K562 (cell line): ENCODE data around the gene VAT1L. TPM values are rescaled to one million over a fixed set of nuclear protein-coding genes. Genes with fewer than 3 reads are reported as not detected.

Source experiments
- ATAC-seq: fragments of 200-7000 bp; cut with Tn5 transposase; 3 replicates; pipeline ENCODE4 v1.9.1; 2020; ENCODE audit warnings: moderate library complexity
- BruUV-seq: library from RNA; stranded (reverse); fragments of 400-500 nt; replicated peaks from 2 replicates; lab custom pipeline; 2021; lab: Mats Ljungman, UMichigan
- CTCF ChIA-PET: fragments of 300-600 bp; formaldehyde crosslinking; extraction: SDS; loops from one replicate; lab custom pipeline; 2021; ENCODE audit warnings: low intra/inter-chr PET ratio; lab: Yijun Ruan, JAX
- POLR2A ChIA-PET: fragments of 300-600, 350-650 bp; sonication (Branson Sonifier 250); formaldehyde crosslinking; extraction: SDS; loops from one replicate; lab custom pipeline; 2021; ENCODE audit warnings: antibody characterized with exemption, inconsistent platforms; lab: Yijun Ruan, JAX
- DNase-seq, 4 experiments: peaks; one replicate each; pipeline versions ENCODE4 v3.0.0 to v3.0.0-alpha.2; 2011 to 2018; ENCODE audit warnings: low spot score in 3 of 4, mixed read lengths in 3 of 4; ENCODE audit errors: extremely low read depth in 1 of 4
- FAIRE-seq: peaks from 2 replicates; lab custom pipeline; 2011; peaks lifted over from hg19 to GRCh38; lab: Jason Lieb, UNC
- H2AFZ ChIP-seq: 2 replicates; pipeline ENCODE4 v1.6.0; 2011; ENCODE audit warnings: low read depth, low read length, control low read depth, inconsistent platforms
- H3K27ac ChIP-seq: fragments of 200-600 bp; 3 replicates; pipeline ENCODE4 v1.8.0; 2011; ENCODE audit warnings: low read depth, mild to moderate bottlenecking, control low read depth, inconsistent platforms, low read length, moderate library complexity, mixed read lengths; ENCODE audit errors: extremely low read depth
- H3K27me3 ChIP-seq, 2 experiments: fragments of 300-600 bp in 1 of 2; 2 replicates in 1 of 2; 3 replicates in 1 of 2; pipeline versions ENCODE4 v1.6.0 to v1.8.0; 2011; ENCODE audit warnings: inconsistent platforms in 2 of 2, low read length in 2 of 2, mild to moderate bottlenecking in 1 of 2, mixed read lengths in 1 of 2, moderate library complexity in 1 of 2; ENCODE audit not compliant: control insufficient read depth in 2 of 2, insufficient read depth in 2 of 2
- H3K36me3 ChIP-seq: fragments of 300-600 bp; 3 replicates; pipeline ENCODE4 v1.8.0; 2011; ENCODE audit warnings: mild to moderate bottlenecking, low read length, inconsistent platforms; ENCODE audit not compliant: control insufficient read depth, insufficient read depth
- H3K4me1 ChIP-seq, 2 experiments: fragments of 200-600 bp in 1 of 2; replicated peaks in 1 of 2; 2 replicates in 1 of 2; 3 replicates in 1 of 2; pipeline versions ENCODE4 v1.5.1 to v1.8.0; 2011; ENCODE audit warnings: inconsistent platforms in 2 of 2, low read length in 2 of 2, mild to moderate bottlenecking in 1 of 2, mixed read lengths in 1 of 2, moderate library complexity in 1 of 2; ENCODE audit not compliant: control insufficient read depth in 2 of 2, insufficient read depth in 2 of 2
- H3K4me2 ChIP-seq: 2 replicates; pipeline ENCODE4 v1.6.1; 2011; ENCODE audit warnings: low read length, control low read depth, inconsistent platforms, mixed read lengths; ENCODE audit not compliant: insufficient read depth
- H3K4me3 ChIP-seq: fragments of 200-600 bp; sonication (generic), shearing (Covaris generic); 2 replicates; pipeline ENCODE4 v1.5.1; 2016; ENCODE audit warnings: control low read depth, inconsistent platforms
- H3K79me2 ChIP-seq: fragments of 200-600 bp; 3 replicates; pipeline ENCODE4 v1.8.0; 2011; ENCODE audit warnings: low read length, inconsistent platforms; ENCODE audit not compliant: control insufficient read depth, insufficient read depth
- H3K9ac ChIP-seq, 2 experiments: 2 replicates each; pipeline versions ENCODE4 v1.6.0 to v1.6.1; 2011; ENCODE audit warnings: low read depth in 2 of 2, low read length in 2 of 2, control low read depth in 1 of 2, inconsistent platforms in 1 of 2, mild to moderate bottlenecking in 1 of 2, mixed read lengths in 1 of 2; ENCODE audit not compliant: insufficient read depth in 1 of 2
- H3K9me1 ChIP-seq: one replicate; pipeline ENCODE4 v1.6.0; 2011; ENCODE audit warnings: inconsistent platforms, mild to moderate bottlenecking, low read length, moderate library complexity; ENCODE audit not compliant: control insufficient read depth, insufficient read depth
- H3K9me3 ChIP-seq: replicated peaks from 2 replicates; pipeline ENCODE4 v1.5.1; 2011; ENCODE audit warnings: low read depth, low read length, inconsistent platforms; ENCODE audit not compliant: control insufficient read depth, insufficient read depth
- H4K20me1 ChIP-seq: replicated peaks from 2 replicates; pipeline ENCODE4 v1.6.1; 2011; ENCODE audit warnings: low read length, inconsistent platforms, mixed read lengths; ENCODE audit not compliant: control insufficient read depth, insufficient read depth
- ELF4 ChIP-seq: fragments of 450-650 bp; formaldehyde crosslinking; IDR thresholded peaks from 2 replicates; pipeline ENCODE4 v1.4.0; 2022; ENCODE audit warnings: missing genetic modification characterization
- MBD2 ChIP-seq: sonication (generic); IDR thresholded peaks from 2 replicates; pipeline ENCODE4 v1.6.1; 2016; ENCODE audit warnings: low read depth, borderline replicate concordance
- SRSF7 ChIP-seq: fragments of 200-400 bp; formaldehyde crosslinking; optimal IDR thresholded peaks from 2 replicates; pipeline ENCODE3; 2017; ENCODE audit warnings: mild to moderate bottlenecking, low read depth, low read length
- TCF7L2 ChIP-seq: fragments of 150-350 bp; IDR thresholded peaks from 2 replicates; pipeline ENCODE4 v1.6.1; 2016; ENCODE audit warnings: low read depth, mild to moderate bottlenecking, low read length, moderate library complexity
- ZNF384 ChIP-seq: IDR thresholded peaks from 2 replicates; pipeline ENCODE4 v1.6.1; 2012; ENCODE audit warnings: low read depth, low read length, improper control_type of control experiment
- ZNF57 ChIP-seq: fragments of 450-650 bp; formaldehyde crosslinking; IDR thresholded peaks from 2 replicates; pipeline ENCODE4 v1.4.0; 2020; ENCODE audit warnings: mild to moderate bottlenecking, moderate library complexity
- WGBS: fragments of 100-300 bp; shearing (Covaris generic); methylation state at CpG from one replicate; pipeline ENCODE4 v1.1.6; 2016; ENCODE audit warnings: low coverage, mixed read lengths; ENCODE audit not compliant: insufficient coverage; ENCODE audit errors: missing lambda C conversion rate; 5-methylcytosine and 5-hydroxymethylcytosine counted together
- in situ Hi-C: fragments of 300-500 bp; cut with MboI; formaldehyde crosslinking; loops from 4 replicates; pipeline ENCODE4 v1.15.0; 2018; ENCODE audit warnings: inconsistent platforms, mixed read lengths
- intact Hi-C: fragments of 100-400 bp; cut with micrococcal nuclease; formaldehyde crosslinking; loops from 2 replicates; pipeline ENCODE4 v1.14.2; 2022
- polyA plus RNA-seq, 8 experiments: library from polyadenylated mRNA; depleted of rRNA in 4 of 8; stranded (reverse) in 5 of 8; unstranded in 3 of 8; fragments of >200 nt; fragmentation: Nextera tagmentation in 2 of 8; fragmentation: Illumina TruSeq in 1 of 8; extraction: Ambion mirVana in 2 of 8; extraction: Trizol in 1 of 8; gene quantifications; 2 replicates each; pipeline versions ENCODE4 v1.2.1 to v1.2.3, GENCODE V29; 2011 to 2014; ENCODE audit warnings: inconsistent platforms in 1 of 8, missing spikeins in 1 of 8
- total RNA-seq, 7 experiments: library from RNA; depleted of rRNA in 6 of 7; stranded (reverse); fragments of >200 nt in 6 of 7; fragmentation: Illumina TruSeq in 2 of 7; extraction: Trizol in 2 of 7; gene quantifications; 2 replicates each; pipeline versions ENCODE4 v1.2.1 to v1.2.3, GENCODE V29; 2011 to 2021; ENCODE audit warnings: low replicate concordance in 1 of 7
- TF ChIP-seq, protein P1 (sequence below): fragments of 450-650 bp; IDR thresholded peaks from 2 replicates; pipeline ENCODE4 v1.6.1; 2017; ENCODE audit warnings: antibody characterized with exemption

The VAT1L gene
- total and polyA plus RNA-seq, 9 of the 15 experiments (the other 6 are each of a cell fraction or from before 2014, with no cell fraction given), result 0.01 TPM; not detected in 8

DNA sequence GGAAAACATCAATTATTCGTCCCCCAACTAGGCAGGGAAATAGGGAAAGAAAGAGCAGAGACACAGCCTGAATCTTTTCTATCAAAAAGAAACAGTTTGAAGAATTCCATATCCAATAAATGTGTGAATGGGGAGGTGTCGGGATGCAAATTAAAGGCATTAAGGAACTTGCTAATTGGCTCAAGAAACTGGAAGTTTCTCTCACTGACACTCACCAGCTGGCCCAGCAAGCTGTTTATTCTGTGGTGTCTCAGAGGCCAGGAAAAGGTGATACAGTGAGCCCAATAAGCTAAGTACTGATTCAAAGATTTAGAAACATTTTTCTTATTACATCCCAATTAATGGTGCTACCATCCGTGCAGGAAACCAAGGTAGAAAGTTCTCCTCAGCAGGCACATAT, 129.6 kb downstream of the VAT1L start:
- Histone ChIP-seq H2AFZ (no peak overlapping the region), H3K27ac (no peak overlapping the region), H3K27me3 (peaks cover 0 to 7% of the 10 kb centered on the region in 2 experiments; a peak in 2 of 5 replicates), H3K4me2 (no peak overlapping the region), H3K9ac (no peak overlapping the region), H3K36me3 (no peaks in the 10 kb centered on the region), H3K4me3 (no peak overlapping the region), H3K79me2 (no peaks in the 10 kb centered on the region), H4K20me1 (no peaks in the 10 kb centered on the region), H3K9me1 (no peaks in the 10 kb centered on the region), H3K4me1 (no peaks in the 10 kb centered on the region), H3K9me3 (no peaks in the 10 kb centered on the region)
- ChIA-PET POLR2A (no interaction called here), CTCF (no interaction called here)
- no peak for DNase-seq
- TF ChIP-seq, protein P1, sequence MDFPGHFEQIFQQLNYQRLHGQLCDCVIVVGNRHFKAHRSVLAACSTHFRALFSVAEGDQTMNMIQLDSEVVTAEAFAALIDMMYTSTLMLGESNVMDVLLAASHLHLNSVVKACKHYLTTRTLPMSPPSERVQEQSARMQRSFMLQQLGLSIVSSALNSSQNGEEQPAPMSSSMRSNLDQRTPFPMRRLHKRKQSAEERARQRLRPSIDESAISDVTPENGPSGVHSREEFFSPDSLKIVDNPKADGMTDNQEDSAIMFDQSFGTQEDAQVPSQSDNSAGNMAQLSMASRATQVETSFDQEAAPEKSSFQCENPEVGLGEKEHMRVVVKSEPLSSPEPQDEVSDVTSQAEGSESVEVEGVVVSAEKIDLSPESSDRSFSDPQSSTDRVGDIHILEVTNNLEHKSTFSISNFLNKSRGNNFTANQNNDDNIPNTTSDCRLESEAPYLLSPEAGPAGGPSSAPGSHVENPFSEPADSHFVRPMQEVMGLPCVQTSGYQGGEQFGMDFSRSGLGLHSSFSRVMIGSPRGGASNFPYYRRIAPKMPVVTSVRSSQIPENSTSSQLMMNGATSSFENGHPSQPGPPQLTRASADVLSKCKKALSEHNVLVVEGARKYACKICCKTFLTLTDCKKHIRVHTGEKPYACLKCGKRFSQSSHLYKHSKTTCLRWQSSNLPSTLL, result no peak
- TF ChIP-seq ZNF57 (CRISPR knock-in tag), result no peak
- TF ChIP-seq SRSF7, result no peak
- TF ChIP-seq ELF4 (CRISPR knock-in tag), result no peak
- TF ChIP-seq TCF7L2, result no peak
- TF ChIP-seq ZNF384, result no peak
- no peak for TF ChIP-seq MBD2
- no peak for FAIRE-seq
- ATAC-seq, result no peak
- 0% methylated on average over 3 of the region's 3 CpGs for WGBS
- intact Hi-C loops (no loop called here), in situ Hi-C loops (no loop called here)
- BruUV-seq, result no TSS peak
